GM21515 (cell line): ENCODE measurements around the gene LIMA1.
"Not testable (repeated sequence)": the region's sequence is repeated elsewhere in the genome, so short reads cannot be mapped to it uniquely, and the experiment has no call there.

Experiments
- ATAC-seq: cut with Tn5 transposase; IDR thresholded peaks from one replicate; pipeline ENCODE4 v1.9.1; 2021; ENCODE audit not compliant: unreplicated experiment

The LIMA1 gene

GRCh38 chr12:50219001-50219400 lies 64.3 kb downstream of the LIMA1 start:
- ATAC-seq: not testable (repeated sequence)

DNA sequence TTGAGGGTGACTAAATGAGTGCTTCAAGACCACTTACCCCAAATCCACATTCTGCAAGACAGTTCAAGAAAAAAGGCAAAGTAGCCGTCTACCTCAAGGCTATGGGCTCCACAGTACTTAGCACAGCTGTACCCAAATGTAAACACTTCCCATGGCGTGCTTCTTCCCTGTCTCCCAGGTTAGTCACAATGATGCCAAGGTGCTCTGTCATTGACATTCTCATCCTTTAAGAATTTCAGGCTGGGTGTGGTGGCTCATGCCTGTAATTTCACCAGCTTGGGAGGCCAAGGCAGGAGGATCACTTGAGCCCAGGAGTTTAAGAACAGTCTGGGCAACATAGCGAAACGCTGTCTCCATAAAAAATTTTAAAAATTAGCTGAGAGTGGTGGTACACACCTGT lies 64.9 kb downstream of the LIMA1 start:
- ATAC-seq: no peak

DNA sequence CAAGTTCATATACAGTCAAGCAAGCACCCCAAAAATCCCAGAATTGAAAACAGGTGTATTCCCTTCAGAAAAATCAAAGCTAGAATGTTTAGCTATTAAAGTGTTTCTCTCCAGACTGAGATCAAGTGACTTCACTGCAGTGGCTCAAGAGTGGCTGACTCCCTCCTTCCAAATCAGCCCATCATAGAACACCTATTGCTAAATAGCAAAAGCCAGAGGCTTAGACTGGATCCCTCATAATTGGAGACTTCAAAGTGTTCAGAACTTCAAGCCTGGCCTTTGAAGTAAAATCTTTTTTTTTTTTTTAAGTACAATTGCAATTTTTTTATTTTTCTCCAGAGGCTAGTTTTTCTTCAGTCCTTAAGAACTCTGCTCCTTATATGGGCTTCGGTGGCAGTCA lies 66.1 kb downstream of the LIMA1 start:
- ATAC-seq: no peak

DNA sequence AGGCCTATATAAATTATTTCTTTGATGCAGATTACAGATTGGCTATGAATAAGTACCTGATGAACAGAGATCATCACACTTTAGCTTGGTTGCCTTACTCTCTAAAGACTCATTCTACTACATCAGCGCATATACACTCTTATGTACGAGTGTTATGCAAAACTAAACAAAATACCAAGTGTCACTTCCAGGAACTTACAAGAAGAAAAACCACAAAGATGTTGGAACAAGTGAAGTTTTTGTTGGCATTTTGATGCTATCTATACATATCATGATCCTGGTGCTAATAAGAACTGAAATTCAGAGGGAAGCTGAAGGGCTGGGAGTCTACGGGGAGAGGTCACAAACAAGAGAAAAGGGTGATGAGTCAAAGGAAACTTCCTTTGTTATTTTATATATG lies 68.3 kb downstream of the LIMA1 start:
- ATAC-seq: no peak

DNA sequence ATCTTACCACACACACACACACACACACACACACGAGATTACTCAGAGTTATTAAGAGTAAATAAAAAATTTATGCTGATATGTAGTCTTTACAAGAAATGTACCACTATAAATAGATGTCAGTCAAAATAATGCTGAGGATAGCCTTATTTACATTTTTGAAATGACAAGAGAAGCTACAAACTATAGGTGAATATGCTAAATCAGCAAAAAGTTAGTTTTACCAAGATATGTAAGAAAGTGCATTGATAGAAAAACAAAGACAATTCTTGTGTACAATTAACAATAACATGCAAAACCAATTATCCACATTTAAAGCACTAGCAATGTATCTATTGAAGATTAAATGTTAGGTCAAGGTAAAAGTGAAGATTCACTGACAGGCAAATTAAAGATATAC lies 69.3 kb downstream of the LIMA1 start:
- no peak for ATAC-seq

DNA sequence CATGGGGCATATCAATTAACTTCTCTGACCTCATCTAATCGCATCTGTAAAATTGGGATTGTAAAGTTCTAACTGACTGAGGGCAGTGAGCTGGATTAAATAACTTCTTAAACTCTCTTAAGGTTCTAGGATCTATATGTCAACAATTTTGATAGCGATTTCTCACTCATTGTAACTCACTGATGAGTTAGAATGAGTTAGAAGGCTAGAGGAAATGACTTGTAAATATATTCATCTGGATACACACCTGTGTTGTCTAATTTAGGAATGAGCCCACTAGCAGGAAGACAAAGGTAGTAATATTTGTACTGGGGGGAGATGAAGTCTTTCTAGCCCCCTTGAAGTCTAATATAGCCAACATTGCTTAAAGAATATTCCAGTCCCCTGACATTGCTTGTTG lies 69.9 kb downstream of the LIMA1 start:
- ATAC-seq: no peak

GRCh38 chr12:50212071-50212467 lies 71.3 kb downstream of the LIMA1 start:
- no peak for ATAC-seq

DNA sequence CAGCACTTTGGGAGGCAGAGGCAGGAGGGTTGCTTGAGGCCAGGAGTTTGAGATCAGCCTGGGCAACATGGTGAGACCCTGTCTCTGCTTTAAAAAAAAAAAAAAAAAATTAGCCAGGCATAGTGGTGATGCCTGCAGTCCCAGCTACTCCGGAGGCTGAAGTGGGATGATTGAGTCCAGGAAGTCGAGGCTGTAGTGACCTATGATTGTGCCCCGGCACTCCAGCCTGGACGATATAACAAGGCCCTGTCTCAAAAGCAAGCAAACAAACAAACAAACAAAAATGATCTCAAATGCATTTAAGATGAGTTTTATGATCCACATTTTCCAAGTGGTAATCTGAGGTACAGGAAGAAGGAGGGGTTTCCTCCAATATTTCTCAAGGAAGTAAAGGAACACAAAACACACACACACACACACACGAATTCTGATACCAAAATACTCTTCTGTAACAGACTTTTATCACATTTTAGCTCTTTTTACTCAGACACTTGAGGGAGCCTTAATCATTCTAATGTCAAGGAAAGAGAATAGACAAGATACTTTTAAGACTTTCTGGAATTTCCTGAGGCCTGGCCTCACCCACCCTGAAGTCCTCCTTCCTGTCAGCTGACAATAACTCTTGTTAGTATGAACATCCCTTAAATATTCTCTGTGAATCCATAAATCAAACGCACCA lies 71.8 kb downstream of the LIMA1 start:
- ATAC-seq: no peak

GRCh38 chr12:50207424-50207823 lies 75.9 kb downstream of the LIMA1 start:
- ATAC-seq: no peak

GRCh38 chr12:50205648-50206047 lies 77.7 kb downstream of the LIMA1 start:
- ATAC-seq: no peak

DNA sequence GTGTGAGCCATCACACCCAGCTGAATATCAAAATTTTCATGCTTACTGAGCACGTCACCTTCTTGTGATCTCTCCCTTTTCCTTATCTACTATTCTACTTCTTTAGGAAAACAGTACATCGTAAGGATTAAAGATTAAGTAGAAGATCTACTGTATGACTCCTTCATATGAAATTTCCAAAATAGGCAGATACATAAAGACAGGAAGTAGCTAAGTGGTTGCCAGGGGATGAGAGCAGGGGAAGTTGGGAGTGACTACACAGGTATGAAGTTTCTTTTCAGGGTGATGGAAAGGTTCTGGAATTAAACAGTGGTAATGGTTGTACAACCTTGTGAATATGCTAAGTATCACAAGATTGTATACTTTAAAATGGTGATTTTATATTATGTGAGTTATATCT lies 79.6 kb downstream of the LIMA1 start:
- no peak for ATAC-seq

DNA sequence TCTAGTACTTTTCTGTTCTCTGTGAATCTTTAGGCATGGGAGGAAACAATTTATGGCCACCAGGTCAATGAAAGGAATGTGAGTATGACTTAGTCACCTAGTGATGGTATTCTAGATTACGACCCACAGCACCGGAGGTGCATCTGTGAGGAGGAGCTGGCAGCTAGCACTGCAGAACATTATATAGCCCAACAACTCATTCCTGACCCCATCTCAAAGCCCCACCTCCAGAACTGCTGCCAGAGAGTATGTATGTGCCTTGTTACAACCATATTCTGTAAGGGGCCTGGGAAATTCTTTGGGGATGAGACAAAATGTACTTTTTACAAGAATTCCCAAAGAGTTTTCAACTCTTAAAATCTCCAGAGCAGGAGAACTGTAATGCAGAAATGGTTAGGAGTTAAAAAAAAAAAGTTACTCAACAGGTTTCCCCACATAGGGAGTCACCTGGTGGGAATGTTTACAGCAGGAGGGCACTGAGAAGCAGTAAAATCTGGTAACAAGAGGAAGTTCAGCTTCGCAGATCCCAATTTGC lies 81.3 kb downstream of the LIMA1 start:
- ATAC-seq: no peak

GRCh38 chr12:50200552-50201273 lies 82.6 kb downstream of the LIMA1 start:
- no peak for ATAC-seq

- no peak for ATAC-seq
Measured at GRCh38 chr12:50198829-50199228, 84.5 kb downstream of the LIMA1 start.

GRCh38 chr12:50197297-50197727 lies 86.0 kb downstream of the LIMA1 start:
- no peak for ATAC-seq

- no peak for ATAC-seq
Measured at GRCh38 chr12:50196537-50196936, 86.8 kb downstream of the LIMA1 start.

DNA sequence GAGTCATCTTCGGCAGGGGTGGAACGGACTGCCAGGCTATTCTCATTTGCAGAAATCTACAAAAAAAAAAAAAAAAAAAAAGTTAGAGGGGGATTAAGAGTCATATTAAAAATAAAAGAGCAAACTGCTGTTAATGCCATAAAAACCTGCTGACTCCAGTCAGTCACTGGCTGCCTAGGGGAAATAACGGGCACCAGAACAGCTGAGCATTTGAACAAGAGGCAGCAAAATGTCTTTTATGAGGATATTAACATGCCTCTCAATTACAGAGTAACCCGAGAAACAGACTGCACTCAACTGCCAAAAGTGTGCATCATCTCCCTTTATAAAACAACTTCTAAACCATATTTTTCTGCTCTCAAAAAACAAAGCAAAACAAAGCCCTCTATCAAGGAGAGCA lies 87.5 kb downstream of the LIMA1 start:
- ATAC-seq: no peak

GRCh38 chr12:50192908-50193307 lies 90.4 kb downstream of the LIMA1 start:
- no peak for ATAC-seq

DNA sequence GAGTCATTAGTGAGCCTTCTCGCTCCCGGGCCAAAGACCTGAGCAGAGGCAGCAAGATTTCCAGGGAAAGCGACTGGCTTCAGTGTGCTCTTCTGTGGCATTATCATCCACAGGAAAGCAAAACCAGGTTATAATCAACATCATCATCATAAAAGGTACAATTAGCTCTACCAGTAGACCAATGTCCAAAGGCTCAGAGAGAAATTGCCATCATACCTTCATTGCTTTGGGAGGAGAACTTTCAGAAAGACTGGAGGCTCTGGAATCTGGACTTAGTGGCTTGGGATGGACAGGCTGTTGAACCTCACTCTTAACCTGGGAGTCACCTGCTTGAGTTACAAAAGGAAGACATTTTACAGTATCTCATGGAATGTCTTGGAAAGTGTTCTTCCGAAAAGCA lies 91.1 kb downstream of the LIMA1 start:
- no peak for ATAC-seq

DNA sequence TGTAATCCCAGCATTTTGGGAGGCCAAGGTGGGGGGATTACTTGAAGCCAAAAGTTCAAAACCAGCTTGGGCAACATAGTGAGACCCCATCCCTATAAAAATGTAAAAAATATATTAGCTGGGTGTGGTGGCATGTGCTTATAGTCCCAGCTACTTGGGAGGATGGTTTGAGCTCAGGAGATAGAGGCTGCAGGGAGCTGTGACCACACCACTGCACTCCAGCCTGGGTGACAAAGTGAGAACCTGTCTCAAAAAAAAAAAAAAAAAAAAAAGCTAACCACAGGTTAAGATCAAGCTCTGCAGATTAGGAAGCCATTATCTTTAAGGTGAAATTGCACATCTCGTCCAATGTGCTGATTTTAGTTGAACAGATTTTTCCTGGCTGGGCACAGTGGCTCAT lies 92.5 kb downstream of the LIMA1 start:
- no peak for ATAC-seq

- ATAC-seq: no peak
Measured at GRCh38 chr12:50188875-50189575, 94.3 kb downstream of the LIMA1 start.

DNA sequence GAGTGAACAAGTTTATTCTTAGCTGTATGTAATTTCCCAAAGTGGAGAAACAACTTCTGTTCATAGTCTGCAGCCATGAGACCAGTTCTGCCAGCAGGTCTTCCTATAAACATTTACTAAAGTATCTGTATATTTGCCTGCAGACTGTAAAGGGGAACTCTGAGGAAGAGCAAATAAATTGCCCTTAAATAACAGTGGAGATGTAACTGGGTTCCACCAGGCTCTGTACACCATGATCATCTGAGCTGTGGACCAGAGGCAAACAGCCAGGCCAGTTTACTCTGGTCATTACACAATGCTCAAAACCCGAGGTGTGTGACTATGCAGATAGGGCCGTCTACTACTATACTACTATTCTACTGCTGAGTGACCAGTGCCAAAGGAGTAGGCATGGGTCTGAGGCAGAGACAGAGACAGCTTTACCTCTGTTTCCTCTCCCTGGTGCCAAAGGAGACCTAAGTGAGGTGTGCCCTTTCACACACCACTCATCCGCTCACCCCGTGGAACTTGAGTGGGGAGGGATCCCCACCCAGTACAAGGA lies 95.0 kb downstream of the LIMA1 start:
- no peak for ATAC-seq
